ENCODE measurements around the gene PRDM12.
"Not testable (repeated sequence)": the region's sequence is repeated elsewhere in the genome, so short reads cannot be mapped to it uniquely, and the experiment has no call there.

The PRDM12 gene

DNA sequence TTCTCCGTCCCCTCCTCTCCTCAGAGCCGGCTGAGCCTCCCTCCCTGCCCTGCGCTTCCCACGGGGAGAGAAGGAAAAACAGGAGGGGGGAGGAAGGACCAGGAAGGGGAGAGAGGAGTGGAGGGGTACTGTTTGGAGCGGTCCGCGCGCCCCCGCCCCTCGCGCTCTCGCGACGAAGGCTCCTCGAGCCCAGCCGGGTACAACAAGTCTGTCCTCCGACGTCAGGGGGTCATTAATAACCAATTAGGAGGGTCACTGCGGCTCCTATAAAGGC is 480 bp upstream of the PRDM12 start:
- no peak for DNase-seq (ENCODE audit: low read depth in 2 of 2)

DNA sequence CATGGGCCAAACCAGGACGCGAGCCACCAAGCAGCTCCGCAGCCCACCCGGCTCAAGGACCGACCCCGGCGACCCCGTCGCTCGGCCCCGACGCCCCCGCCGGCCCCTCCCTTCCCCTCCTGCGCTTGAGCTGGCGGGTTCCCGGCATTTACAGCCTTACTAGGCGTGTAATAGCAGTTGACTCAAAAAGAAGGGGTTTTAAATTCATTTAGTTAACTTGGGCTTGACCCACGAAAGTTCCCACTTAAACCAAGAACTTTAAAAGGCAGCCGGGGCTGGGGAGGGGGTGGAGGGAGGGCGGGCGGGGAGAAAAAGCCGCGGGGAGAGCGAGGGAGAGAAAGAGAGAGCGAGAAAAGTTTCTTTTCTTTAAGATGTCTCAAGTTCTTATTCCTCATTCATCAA is 636 bp downstream of the PRDM12 start:
- DNase-seq (ENCODE audit: low read depth in 2 of 2): no peak

DNA sequence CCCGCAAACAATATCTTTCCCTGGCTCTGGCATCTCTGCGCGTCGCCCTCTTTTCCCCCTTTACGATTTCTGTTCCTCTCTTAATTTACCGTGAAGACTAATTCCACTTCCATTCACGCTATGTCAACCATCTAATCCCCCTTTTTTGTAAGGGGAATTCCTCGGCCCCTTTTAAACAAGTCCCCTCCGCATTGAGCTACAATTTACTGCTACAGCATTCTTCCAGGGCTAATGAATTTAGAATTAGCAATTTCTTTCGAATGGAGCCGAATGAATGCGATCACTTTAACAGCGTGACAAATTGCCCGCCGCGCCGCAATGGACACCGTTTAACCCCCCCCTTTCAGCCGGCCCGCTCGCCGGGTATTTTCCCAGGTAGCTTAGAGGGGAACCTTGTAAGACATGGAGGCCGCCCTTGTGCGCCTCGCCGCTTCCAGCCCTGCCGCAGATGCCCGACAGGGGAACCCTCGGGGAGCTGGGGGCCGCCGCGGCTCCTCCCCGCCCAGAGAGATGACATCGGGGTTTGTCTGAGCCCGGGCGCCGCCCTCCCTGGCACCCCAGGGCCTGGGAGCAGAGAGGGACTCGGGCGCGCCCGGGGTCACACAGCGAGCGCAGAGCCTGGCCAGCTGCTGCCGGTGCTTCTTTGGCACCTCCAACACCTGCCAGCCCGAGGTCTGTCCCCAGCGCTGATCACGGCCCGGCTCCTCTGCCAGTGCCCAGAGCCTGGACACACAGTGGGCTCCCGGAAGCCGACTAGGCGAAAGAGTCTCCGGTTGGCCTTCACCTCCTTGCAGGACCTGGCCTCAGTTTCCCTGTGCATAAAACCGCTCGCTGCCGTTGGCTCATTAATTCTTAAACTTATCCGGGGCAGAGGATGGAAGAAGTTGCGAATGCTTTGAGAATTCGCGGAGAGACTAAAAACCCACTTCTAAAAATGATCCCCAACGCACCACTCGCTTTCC is 1.3 kb downstream of the PRDM12 start:
- DNase-seq (ENCODE audit: low read depth in 2 of 2): no peak

DNA sequence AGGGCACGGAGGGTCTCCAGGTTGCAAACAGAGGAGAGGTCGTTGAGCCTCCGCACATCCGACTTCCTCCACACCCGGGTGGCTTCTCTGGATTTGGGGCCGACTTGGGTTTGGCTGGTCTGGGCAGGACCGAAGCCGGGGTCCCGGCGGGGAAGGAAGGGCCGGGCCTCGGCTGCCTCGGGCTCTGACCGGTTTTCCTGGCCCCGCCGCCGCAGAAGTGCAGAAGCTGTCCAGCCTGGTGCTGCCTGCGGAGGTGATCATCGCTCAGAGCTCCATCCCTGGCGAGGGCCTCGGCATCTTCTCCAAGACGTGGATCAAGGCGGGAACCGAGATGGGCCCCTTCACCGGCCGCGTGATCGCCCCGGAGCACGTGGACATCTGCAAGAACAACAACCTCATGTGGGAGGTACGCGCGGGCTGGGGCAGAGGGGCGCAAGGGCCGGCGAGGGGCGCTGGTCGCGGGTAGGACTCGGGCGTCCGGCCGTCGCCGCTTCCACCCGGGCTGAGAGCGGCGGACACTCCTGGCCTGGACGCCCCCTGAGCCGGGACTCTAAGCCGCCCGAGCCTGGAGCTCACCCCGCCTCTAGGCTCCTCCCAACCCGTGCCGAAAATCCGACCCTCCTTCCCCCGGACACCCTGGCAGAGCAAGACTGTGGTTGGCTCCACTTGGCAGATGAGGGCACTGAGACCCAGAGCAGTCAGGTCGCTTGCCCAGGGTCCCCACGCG is 2.2 kb downstream of the PRDM12 start:
- no peak for DNase-seq (ENCODE audit: low read depth in 2 of 2)

DNA sequence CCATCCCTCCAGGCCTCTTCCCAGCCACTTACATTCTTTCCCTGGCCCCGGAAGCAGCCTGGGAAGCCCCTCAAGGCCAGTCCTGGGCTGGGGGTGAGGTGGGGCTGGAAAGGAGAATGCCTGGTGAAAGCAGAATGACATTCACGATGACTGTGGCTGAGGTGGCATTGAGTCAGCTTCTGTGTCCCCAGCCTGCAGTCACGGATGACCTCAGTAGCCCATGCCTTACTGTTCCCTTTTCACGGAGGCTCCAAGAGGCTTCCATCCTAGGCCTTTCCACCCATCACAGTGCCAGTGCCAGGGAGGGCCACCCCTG is 2.7 kb downstream of the PRDM12 start:
- DNase-seq (ENCODE audit: low read depth in 2 of 2): no peak

DNA sequence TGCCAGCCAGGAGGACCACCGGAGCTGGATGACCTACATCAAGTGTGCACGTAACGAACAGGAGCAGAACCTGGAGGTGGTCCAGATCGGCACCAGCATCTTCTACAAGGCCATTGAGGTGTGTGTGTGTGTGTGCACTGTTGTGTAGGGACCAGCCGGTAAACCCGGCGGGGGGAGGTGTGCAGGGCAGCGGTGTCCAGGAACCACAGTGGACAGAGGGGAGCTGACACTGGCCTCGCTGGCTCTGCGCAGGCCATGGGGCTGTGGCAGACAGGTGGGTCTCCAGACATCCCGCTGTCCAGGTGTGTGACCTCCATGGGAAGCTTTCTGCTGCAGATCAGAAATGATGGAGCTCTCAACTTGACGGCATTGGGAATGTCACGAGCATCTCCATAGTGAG is 3.8 kb downstream of the PRDM12 start:
- no peak for DNase-seq (ENCODE audit: low read depth in 2 of 2)

DNA sequence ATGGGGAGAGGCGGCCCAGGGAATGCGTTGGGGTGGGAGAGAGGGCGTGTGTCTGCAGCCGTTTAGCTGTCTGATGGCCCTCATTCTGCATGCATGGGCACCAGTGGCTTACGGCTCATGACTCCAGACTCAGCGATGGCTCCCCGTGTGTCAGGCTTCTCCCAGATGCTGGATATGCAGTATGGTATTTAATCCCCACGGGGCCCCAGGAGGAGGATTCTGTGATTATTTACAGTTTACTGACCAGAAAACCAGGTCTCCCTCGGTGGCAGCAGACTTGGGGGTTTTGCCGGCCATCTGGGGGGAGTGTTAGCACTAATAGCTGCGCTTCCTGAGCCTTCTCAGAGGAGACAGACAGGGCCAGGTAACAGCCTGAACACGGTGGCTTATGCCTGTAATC is 4.3 kb downstream of the PRDM12 start:
- DNase-seq (ENCODE audit: low read depth in 2 of 2): no peak

DNA sequence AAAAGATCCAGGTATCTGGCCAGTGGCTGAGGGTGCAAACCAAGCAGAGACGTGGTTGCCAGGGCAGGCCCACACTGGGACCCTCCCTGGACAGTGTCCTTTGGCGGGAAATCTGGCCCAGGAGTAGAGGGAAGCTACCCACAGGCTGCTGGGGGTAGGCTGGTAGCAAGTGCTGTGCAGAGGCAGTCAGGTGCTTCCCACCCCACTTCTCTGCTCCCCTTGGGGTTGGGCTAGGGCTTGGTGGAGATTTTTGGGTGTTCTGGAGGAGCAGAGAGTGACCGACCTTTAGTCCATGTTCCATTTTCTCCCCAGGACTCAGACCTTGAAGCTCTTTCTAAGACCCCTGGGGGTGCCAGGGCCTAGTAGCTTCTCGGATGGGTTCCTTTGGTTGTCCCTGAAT is 5.6 kb downstream of the PRDM12 start:
- DNase-seq (ENCODE audit: low read depth in 2 of 2): no peak

DNA sequence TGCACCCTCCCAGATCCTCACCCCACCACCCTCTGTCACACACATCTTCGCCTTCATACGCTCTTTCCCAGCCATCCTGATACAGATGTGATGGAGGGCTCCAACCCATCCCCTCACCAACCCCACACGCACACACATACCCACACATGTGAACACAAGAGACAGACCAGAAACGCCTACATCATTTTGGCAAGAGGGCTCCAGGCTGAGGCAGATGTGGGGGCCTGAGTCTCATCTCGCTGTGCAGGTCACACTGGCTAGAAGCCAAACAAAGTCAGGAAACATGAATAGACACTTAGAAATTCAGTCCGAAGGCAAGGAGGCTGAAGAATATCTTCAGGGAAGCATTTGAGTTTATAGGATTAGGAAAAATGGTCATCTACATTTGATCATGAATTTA is 6.2 kb downstream of the PRDM12 start:
- no peak for DNase-seq (ENCODE audit: low read depth in 2 of 2)

DNA sequence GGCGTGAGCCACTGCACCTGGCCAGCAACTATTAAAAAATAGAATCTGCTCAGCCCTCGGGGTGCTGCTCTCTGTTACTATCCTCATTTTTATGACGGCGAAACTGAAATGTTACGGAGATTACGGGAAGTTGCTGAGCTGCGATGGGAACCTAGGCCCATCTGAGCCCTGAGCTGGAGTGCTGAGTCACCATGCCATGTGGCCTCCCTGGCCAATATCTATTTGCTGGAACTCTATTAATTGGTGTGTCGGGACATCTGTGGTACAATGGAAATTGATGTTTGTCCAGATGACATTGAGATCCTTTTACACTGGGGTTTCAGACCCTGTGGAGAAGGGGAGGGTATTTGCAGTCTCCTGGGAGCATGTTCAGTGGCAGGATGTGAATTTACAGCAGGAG is 8.1 kb downstream of the PRDM12 start:
- no peak for DNase-seq (ENCODE audit: low read depth in 2 of 2)

DNA sequence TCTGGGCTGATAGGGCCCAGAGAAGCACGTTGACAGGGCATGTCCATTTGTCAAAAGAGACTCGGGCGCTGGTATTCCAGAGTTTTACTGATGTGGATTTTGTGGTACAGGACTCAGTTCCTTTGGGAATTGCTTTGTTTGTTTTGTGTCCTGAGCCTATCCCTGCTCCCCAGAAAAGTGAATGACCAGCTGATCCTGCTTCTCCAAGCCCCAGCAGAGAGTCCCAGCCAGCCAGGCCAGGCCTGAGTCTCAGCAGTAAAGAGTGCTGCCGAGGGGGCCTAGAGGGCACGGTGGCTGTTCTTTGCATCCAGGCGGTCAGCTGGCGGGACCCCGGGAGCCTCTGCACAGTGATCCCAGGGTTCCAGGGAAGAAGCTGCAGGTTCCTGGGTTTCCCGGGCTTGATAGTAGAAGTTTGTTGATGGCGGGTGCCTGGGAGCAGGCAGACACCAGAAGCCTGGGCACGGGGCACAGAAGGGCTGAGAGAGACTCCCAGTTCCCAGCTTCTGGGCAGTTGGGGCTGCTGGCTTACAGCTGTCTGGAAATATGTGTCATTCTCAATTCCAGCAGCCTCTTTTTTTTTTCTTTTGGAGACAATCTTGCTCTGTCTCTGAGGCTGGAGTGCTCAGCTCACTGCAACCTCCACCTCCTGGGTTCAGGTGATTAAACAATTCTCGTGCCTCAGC is 8.7 kb downstream of the PRDM12 start:
- DNase-seq (ENCODE audit: low read depth in 2 of 2): no peak

DNA sequence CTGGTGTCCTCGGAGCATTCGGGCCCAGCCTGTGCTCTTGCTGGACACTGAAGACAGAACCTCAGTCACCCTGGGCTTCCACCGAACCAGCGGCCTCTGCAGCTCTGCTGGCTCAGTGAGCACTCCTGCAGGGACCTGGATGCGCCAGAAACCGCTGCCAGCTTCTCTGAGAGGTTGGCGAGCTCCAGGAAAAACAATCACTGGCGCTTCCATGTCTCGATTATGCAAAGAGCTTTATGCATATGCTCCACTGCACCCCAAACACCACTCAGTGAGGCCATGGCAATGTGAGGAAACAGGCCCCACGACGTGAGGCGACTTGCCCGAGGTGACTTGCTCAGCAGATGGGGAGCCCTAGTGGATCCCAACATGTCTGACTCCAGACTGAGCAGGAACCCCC is 11.0 kb downstream of the PRDM12 start:
- no peak for DNase-seq (ENCODE audit: low read depth in 2 of 2)

DNA sequence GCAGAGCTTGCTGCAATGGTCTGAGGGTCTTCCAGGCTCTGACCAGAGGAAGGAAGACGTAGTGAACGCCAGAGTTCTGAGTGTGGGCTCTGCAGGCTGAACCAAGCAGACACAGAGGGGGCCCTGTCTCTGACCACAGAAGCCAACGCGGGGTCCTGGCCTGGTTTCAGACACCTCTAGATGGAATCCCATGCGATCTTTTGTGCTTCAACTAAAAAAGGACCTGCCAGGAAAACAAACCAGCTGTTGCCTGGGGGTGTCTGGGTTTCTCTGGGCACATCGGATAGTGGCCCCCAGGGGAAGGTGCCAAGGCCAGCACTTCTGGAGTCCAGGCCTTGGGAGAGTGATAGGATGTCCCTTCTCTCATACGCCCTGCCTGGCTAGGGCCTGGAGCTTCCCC is 12.9 kb downstream of the PRDM12 start:
- DNase-seq (ENCODE audit: low read depth in 2 of 2): no peak

DNA sequence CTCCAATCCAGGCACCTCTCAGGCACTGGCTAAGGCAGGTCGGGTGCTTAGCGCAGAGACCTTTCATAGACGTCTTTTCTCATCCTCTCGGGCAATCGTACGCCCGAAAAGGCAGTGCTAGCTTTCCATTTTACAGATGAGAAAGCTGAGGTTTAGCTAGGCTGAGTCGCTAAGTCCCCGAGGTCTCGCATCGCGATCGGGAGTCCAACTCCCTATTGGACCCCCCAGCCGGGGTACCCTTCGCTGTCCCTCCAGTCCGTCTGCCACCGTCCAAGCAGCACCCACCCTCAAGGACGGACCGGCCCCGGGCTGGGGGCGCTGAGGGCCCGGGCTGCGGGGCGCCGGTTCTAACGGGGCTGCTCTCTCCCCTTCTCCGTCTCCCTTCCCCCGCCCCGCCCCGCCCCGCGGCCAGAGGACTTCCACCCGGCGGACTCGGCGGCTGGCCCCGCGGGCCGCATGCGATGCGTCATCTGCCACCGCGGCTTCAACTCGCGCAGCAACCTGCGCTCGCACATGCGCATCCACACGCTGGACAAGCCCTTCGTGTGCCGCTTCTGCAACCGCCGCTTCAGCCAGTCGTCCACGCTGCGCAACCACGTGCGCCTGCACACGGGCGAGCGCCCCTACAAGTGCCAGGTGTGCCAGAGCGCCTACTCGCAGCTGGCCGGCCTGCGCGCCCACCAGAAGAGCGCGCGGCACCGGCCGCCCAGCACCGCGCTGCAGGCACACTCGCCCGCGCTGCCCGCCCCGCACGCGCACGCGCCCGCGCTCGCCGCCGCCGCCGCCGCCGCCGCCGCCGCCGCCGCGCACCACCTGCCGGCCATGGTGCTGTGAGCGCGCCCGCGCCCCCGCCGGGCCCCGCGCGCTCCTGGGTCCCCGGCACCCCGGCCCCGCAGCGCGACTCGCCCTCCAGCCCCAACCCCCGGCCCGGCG is 16.7 kb downstream of the PRDM12 start:
- no peak for DNase-seq (ENCODE audit: low read depth in 2 of 2)

DNA sequence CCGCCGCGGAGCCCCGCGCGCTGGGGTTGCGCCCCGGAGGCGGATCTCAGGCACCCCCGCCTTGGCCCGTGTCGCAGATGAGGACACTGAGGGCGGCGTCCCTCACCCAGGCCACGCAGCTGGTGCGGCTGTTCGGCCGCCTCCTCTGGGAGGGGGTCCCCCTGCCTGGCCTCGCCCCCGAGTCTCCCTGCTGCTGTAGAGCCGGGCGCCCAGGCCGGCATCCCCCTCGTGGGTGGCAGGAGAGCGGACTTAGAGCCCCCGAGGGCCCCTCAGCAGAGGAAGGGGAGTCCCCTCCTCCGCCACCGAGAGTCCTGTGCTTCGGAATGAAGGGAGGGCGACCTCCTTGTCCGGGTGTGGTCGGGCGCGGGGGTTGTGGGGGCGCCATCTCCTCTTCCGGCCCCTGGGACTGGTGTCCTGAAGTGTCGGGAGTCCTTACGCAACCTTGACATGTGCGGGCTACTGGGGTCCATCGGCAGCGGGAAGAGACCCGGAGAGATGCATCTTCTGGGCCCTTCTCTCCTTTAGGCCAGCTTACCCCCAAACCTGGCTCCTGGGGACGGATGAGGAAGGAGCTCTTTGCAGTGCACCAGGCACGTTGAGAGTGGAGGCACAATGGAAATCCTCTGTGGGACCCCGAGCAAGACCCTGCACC is 17.5 kb downstream of the PRDM12 start:
- no peak for DNase-seq (ENCODE audit: low read depth in 2 of 2)

DNA sequence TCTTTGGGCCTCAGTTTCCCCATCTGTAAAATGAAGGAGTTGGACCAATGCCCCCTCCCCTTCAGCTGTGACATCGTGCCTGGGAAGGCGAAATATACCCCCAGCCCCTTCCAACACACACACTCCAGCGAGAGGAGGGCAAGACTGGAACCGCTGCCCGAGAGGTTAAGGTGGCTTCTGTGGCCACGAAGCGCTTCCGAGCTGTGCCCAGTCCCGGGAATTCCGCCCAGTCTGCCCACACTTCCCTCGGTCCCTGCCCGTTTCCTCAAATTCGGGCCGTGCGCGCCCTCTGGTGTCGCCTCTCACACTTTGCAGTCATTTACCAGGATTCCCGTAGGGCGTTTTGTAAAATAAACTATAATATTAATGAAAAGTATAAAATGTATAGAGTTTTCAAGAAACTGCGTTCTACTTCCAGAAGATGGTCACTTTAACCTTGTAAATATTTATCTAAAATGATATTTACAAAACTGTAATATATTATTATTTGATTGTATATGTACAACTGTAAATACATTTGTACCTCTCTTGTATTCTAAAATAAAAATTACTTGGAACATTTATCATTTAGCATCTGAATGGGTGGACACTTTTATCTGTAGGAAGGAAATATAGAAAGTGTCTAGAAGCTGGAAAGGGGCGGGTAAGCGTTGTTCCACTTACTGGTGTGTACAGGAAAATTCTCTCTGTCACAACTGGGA is 18.2 kb downstream of the PRDM12 start:
- peak in 1 of 2 experiments; percentile 12 for DNase-seq (ENCODE audit: low read depth in 2 of 2)

DNA sequence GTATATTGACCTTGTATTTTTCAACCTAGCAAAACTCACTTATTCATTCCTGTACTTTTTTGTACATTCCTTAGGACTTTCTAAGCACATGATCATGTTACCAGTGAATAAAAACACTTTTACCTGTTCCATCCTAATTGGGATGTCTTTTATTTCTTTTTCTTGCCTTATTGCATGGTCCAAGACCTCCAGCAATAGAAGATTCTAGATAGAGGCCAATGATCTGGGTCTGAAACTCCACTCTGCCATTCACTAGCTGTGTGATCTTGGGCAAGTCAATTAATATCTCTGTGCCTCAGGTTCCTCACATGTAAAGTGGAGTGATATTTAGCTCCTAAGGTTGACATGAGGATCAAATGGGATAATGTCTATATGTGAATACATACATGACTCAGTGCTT is 20.7 kb downstream of the PRDM12 start:
- no peak for DNase-seq (ENCODE audit: low read depth in 2 of 2)

DNA sequence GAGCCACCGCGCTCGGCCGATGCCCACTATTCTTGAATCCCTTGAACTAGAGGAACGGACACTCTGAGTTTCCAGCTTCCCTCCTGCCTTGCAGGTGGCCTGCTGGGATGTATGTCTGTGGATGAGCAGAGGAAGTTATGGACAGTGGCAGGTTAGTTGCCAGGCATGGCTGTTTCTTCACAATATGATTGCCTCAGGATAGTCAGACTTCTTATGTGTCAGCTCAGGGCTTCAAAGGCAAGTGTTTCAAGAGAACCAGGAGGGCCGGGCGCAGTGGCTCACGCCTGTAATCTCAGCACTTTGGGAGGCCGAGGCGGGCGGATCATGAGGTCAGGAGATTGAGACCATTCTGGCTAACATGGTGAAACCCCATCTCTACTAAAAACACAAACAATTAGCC is 21.6 kb downstream of the PRDM12 start:
- not testable (repeated sequence) for DNase-seq (ENCODE audit: low read depth in 2 of 2)

DNA sequence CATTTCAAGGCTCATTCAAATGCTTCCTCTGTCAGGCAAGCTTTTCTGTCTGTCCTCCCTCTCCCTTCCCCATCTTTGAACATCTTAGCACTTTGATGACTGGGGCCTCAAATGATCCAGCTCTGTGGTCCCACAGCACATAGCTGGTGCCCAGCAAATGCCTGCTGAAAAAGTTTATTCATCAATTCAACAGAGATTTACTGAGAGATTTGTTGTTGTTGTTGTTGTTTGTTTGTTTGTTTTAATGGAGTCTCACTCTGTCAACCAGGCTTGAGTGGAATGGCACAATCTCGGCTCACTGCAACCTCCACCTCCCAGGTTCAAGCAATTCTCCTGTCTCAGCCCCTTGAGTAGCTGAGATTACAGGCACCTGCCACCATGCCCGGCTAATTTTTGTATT is 23.2 kb downstream of the PRDM12 start:
- DNase-seq (ENCODE audit: low read depth in 2 of 2): no peak

DNA sequence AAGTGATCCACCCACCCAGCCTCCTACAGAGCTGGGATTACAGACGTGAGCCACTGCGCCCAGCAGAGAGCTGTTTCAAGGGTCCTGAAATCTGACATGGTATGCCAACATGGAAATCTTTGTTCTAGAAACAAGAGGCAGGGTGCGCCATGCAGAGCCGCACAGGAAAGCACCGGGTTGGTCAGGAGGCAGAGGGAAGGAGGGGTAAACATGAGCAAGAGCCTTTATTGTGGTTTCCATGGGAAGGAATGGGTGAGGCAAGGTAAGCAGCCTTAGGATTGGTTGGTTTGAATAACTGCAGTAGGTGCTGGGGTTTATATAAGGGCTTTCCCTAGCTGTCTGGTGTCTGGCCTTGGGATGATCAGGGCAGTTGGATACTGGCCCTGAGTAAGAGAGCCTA is 23.7 kb downstream of the PRDM12 start:
- DNase-seq (ENCODE audit: low read depth in 2 of 2): no peak

DNA sequence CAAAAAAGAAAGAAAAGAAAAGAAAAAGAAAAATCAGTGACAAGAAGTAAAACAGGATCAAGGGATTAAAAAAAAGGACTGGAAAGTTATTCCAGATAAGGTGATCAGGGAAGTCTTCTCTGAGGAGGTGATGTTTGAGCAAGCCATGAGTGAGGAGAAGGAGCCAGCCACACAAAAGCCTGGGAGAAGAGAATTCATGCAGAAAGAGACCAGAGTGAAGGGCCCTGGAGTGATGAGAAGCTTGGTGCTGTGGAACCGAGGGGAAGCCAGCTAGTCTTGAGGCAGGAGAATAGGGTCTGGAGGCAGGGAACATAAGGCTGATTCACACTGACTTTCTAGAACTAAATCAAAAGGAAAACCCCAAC is 25.2 kb downstream of the PRDM12 start:
- DNase-seq (ENCODE audit: low read depth in 2 of 2): no peak

Measured in fibroblast of skin of left biceps (primary cell).